GF-D8 (cell line): ENCODE measurements around the gene SAMD9L.

ENCODE experiments used
- DNase-seq: peaks from one replicate; lab custom pipeline; 2025; lab: John Stamatoyannopoulos, UW

The SAMD9L gene

DNA sequence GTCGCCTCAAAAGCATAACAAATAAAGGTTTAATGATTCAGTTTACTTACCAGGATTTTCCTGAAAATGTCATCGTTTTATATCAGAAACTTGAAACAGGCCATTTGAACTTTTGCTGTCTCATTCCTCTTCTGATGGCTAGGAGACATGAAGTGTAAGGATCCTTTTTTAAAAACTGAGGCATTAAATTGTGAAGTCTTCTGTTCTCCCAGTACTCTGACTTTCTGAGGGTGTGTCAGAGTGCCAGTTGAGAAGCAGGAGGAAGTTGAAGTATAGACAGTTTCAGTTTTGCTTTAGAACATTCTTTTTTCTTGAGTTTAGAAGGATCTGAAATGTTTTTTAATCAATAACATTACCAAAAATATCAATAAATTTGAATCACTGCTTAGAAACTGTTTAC lies at the start of gene SAMD9L:
Gene SAMD9L, minus strand, starts transcription at position 242 of the 400 bp plus-strand sequence. CDS start 12,414 bp downstream, outside the sequence.
- DNase-seq: no peak

DNA sequence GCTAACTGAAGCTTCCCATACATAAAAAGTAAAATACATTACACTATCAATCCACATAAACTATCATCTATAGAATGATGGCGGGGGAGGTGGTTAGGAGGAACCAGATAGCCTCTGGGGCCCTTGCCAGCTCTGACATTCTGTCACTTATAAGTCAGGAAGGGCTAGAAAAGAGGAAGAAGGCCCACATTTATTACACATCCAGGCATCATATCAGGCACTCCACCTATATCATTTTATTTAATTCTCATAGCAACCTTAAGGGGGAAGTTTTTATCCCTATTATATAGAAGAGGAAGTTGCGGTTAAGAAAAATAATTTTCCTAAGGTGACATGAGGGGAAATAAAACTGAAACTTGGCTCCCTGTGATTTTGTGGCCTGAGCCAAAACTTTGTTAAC lies 48.2 kb upstream of the SAMD9L start:
- no peak for DNase-seq

DNA sequence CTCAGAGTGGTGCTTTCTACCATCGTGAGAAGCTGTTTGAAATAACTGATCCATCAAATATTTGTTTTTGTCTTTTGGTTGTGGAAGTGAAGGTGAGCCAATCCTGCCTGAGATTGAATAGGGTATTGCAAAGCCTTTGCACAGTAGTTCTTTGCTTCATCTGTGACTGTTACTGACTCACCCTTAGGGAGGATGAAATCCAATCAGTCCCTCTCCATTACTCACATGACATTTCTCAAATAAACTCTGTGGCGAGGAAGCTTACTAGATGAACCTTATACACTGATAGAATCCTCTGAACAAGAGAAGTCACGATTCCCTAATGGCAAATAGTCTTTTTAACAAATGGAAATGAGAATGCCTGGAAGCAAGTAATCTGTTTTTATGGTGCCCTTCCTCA lies 46.2 kb upstream of the SAMD9L start:
- DNase-seq: no peak

DNA sequence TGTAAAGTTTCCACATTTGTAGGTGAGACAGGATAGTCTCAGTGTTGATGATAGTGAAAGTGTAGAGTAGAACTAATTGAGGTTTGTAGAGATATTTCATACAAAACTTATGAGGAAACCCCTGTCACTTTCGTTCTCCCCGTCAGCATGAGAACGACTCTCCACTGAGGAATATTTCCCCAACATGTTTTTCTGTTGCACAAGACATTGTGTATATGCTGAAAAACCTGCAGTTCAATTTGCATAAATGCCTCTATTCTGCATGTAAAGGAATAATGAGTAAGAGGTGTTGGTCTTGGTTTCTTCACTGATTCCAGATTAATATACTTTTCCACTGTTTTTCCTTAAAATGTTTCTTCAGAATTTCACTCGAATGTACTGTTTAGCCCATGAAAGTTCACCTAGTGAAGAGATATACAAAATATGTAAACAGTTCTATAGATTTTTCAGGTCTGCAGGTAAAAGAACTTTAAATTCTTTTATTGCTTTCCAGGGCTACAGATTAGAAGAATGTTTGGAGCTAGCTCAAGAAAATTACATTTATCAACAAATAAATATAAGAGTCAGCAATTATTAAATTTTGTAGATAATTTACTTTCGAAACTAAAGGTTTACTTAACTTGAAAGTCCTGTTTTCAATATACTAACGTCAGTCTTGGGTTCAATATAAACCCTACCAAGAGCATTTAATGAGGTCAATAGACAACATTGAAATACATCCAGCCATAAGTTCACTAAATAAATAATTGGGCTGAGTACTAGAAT lies 40.9 kb upstream of the SAMD9L start:
- no peak for DNase-seq

DNA sequence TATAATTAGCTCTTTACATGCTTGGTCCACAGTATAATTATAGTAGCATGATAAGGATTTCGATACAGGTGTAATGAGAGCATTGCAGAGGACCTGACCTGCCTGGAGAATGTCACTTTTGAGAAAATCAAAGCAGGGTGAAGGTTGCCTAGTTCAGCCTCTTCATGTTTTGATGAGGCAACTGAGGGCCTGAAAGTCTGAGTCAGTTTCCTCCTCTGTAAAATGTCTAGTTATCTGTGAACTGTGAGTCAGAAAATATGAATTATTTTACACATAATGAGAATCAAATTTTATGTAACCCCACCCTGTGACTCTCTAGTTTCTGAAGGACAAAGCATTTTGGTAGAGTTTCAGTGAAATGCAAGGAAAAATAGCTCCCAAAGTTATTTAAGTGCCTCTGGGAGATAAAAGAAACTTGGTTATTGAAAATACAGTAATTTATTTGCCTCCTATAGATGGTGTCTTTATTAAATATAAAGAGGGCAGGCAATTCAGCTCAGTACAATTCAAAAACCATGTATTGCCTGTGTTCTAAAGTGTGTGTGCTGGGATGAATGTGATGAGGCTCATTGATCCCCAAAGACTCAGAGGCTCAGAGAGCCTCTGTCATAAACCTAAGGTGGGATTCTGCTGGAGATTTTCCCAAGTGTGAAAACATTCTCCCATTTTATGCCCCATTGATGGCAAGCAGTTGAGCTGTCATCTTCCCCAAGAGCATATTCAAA lies 37.3 kb upstream of the SAMD9L start:
- no peak for DNase-seq

DNA sequence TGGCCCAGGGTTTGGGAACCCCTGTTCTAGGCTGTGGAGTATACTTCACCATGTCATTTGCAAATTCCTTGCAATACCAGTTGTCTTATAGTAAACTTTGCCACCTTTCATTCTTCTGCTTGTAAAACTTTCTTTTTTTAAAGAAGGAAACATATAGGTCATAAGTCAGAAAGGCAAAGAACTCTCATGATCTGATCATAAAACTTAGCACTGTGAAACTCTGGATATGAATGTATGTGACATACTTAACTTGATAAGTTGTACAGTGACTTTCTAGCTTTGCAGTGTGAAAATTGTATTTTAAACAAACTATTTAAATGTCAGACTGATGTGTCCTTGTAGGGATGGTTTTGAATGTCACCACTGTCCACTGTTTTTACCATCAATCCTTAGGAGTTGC lies 31.0 kb upstream of the SAMD9L start:
- no peak for DNase-seq

DNA sequence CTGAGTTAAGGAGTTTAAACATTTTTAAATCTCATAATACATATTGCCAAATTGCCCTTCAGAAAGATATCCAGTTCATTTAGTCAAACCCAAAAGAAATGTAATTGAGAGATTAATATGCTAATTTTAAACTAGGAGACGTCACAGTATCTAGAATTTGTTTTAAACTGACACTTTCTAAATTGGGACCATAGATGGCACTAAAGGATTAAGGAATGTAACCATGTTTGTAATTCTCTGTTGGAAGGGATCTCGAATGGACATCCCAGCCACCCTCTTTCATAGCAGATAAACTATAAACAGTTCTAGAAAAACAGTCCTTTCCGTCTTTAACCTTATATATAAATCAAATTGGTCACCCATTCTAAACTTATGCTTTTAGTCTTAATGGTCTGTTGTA lies 30.0 kb upstream of the SAMD9L start:
- no peak for DNase-seq

DNA sequence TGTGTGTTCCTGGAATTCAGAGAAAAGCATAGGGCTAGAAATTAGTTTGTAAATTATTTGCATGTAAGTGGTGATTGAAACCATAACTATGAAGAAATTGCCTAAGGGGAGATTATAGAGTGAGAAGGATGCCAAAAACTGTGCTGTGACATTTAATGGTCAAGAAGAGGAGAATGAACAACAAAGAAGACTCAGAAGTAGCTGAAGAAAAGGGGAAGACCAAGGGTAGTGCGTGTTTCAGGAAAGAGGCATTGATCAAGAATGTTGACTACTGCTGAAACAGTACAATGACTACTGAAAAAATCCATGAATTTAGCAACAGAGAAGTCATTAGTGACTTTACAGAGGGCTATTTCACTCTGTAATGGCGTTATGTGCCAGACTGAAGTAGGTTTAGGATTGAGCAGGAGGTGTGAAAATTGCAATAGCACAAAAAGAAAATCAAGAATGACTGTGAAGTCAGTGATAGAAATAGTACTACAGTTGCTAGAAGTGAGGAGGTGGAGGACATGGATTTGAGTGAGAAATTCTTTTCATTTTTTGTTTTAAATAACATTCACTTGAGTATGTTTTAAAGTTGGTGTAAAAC lies 28.9 kb upstream of the SAMD9L start:
- DNase-seq: no peak

DNA sequence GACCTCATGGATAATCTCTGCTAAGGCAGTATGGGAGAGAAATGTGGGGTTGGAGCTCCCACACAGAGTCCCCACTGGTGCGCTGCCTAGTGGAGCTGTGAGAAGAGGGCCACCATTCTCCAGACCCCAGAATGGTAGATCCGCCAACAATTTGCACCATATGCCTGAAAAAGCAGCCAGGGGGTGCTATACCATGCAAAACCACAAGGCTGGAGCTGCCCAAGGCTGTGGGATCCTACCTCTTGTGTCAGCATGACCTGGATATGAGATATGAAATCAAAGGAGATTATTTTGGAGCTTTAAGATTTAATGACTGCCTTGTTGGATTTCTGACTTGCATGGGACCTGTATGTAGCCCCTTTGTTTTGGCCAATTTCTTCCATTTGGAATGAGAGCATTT lies 27.0 kb upstream of the SAMD9L start:
- DNase-seq: no peak

DNA sequence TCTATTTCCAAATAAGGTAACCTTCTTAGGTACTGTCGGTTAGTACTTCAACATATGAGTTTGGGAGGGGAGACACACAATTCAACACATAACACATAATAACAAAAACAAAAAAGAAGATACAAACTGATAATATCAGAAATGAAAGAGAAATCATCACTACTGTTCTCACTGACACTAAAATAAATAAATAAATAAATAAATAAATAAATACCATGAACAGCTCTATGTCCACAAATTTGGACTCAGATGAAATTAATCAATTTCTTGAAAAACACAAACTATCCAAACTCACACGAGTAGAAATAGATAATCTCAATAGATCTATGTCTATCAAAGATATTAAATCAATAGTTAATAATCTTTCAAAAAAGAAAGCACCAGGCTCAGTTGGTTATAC lies 24.5 kb upstream of the SAMD9L start:
- no peak for DNase-seq

DNA sequence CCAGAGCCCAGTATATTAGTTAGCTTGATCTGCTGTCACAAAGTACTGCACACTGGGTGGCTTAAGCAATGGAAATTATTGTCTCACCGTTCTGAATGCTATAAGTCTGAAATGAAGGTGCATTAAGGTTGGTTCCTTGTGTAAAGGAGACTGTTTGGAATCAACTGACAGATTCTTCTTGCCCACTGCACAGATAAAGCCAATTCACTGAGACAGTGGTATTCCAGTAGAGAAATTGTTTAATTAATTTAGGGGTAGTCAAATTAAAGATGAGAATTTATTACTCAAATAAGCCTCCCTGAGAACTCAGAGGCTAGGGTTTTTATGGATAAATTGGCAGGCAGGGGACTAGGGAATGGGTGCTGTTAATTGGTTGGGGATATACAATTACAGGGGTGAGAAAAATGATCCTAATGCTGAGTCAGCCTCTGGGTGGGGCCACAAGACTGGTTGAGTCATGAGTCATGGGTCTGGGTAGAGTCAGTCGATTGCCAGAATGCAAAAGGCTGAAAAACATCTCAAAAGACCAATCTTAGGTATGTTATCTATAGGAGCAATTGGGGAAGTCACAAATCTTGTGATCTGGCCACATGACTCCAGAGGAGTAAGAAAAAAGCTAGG lies 23.5 kb upstream of the SAMD9L start:
- no peak for DNase-seq

DNA sequence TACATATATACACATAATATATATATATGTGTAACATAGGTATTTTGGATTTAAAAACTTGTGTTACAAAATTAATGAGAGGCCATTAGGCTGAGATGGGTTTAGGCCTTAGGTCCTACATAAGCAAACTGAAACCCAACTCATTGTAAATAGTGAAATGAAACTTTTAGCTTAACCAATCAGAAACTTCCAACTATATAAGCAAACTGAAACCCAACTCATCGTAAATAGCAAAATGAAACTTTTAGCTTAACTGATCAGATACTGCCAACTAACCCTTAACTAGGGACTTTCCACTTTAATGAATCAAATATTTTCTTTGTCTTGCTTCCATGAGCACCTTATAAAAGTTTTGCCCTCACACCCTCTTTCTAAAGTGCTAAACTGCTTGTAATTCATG lies 17.3 kb upstream of the SAMD9L start:
- DNase-seq: no peak

DNA sequence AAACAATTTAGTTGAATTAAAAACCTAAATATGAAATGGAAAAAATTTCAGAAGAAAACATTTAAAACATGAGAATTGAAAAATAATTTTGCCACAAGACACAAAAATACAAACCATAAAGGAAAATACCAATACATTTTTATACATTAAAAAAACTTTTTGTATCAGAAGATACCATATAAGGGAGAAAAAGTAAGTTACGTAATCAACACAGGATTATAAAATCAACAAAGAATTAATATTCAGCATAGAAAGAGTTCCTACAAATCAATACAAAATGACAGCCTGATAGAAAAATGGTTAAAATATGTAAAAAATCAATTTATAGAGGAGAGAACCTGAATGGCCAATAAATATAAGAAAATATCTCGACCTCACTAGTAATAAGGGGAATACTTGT lies 16.6 kb upstream of the SAMD9L start:
- DNase-seq: no peak

DNA sequence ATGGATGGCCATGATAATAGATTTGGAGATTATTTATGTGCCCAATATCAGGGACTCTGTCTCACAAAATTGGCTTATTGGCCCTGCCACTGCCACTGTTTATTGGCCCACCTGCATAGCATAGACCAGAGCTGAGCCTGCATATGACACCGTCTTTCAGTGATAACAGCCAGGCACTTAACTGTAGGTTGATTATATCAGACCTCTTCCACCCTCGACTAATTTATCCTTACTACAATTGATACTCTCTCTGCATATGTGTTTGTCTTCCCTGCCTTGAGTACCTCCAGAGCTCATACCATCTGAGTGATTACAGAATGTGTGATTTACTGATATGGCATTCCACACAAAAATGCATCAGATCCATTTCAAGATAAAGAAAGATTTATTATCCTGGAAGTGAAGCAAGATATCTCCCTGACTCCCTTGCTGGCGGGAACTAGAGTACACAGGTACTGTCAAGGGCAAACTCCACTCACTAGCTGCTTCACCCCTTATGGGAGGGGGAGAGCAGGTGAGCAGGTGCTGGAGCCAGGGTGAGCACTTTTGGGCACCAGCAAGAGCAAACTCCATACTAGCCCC lies 13.1 kb upstream of the SAMD9L start:
- no peak for DNase-seq

DNA sequence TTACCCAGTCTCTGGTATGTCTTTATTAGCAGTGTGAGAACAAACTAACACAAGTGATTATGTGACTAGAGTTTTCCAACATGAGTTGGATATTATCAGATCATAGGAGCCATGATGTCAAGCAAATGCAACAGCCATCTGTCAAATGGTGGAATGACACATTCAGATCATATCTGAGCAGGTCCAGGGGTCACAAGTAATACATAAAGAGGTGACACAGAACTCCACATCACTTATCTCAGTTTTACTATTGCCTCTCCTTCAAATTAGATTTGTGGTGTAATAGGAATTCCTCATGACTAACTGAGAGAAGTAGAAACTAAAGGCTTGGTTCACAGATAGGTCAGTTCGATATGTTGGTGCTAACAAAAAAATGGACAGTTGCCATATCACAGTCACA lies 12.2 kb upstream of the SAMD9L start:
- DNase-seq: no peak

DNA sequence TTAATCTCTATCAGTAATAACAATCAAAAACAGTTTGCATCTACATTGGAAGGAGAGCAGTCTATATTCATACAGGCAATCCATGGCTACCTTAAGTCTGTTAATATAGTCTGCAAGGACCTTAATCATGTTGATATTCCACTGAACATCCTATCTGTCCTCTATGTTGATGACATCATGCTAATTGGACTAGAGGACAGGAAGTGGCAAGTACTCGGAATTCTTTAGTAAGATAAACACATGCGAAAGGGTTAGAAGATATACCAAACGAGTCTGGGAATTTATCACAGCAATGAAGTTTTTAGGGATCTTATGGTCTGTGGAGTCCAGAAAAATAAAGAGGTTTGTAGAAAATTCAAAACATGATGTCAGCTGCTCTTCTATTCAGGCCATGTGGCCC lies 11.3 kb upstream of the SAMD9L start:
- DNase-seq: no peak

DNA sequence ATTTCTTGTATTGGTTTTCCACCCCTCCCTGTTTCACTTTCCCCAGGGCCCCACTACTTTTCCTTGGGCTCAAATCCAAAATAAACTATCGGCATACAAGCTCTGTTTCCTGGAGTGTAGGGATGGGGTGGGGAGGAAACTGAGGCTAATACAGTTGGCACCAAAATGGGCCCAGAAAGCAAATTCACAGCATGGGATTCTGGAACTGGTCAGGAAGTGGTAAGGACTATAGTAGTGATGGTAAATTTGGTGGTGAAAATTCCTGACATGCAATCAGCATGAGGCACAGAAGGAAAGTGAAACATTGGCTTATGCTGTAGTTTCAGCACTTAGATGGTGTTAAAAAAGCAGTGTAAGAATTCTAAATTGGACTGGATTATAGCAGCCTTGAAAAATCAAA lies 8.7 kb upstream of the SAMD9L start:
- no peak for DNase-seq

DNA sequence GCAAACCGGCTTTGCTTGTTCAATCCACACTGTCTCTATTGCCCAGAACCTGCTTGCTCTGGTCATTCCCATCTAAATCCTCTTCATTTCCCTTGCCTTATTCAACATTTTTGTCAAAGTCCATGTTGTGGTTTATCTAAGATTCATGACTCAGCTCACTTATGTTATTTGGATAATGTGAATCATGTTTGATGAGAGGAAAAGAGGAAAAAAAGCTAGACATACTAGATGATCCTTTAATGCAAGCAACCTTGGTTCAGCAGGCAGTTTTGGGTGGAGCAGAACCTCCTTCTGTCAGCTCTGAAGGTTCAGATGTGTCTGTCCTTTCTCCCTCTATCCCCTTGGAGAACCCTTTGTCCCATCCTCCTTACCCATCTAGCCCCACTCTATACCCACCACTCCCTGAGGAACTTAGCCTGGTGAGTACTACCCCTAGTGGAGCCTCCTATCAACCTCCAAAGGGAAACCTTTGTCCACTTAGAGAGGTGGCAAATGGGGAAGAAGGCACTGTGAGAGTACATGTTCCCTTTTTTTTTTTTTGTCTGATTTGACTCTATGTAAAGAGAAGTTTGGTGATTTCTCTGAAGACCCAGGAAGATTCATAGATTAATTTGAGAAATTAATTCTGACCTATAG lies 2.1 kb upstream of the SAMD9L start:
- no peak for DNase-seq

DNA sequence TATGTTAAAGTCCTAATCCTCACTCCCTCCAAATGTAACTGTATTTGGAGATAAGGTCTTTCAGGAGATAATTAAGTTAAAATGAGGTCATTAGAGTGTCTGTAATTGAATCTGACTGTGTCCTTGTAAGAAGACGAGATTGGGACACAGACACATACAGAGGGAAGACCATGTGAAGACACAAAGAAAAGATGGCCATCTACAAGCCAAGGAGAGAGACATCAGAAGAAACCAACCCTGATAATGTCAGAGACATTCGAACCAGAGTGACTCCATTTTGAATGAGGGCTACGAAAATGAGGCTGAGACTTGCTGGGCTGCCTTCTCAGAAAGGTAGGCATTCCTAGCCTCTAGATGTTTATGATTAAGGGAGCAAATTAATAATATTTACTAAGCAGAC lies 542 bp upstream of the SAMD9L start:
- no peak for DNase-seq

DNA sequence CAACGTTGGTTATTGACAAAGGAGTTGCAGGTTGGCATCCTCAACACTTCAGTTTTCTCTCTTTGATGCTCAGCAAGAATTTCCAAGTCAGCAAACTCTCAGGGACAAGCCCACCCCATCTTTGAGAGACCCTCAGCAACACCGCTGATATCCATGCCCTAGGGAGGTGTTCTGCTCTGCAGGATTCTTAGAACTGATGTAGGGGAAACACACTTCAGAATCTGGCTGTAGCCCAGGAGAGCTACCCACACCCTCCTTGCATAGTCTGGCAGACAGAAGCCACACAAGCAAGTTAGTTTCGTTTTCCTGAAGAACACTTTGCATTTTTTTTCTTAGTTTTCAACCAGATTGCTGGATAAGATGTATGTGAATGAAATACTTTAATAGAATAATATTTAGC lies 822 bp downstream of the SAMD9L start:
- DNase-seq: peak; percentile 31

DNA sequence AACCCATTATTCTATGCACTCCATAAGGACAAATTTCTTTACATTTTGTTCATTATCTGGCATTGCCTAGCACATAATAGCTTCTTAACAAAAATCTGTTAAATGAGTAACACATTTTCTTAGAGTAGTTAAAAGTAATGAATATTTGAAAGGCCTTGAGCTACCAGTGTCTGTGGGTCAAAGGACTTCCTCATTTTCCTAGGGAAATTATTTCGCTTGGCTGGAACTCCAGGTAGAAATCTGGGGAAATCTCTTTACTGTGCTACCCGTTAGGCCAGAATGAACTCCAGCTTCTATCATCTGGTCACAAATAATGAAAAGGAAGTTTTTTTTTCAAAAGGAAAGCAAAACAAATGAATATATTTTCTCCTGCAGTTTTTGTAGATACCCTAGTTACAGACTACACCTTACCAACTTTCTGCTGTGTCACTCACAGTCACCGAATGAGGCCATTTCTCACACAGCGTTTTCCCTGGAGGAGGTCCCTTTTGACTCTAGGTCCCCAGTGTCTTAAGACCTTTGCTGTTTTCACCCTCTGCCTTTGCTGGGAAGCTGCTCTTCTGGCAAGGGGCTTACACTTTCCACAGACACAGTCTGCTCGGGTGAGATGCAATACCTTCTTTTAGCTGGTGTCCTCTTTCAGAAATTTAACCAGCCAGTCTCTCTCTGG lies 1.6 kb downstream of the SAMD9L start:
- DNase-seq: no peak

DNA sequence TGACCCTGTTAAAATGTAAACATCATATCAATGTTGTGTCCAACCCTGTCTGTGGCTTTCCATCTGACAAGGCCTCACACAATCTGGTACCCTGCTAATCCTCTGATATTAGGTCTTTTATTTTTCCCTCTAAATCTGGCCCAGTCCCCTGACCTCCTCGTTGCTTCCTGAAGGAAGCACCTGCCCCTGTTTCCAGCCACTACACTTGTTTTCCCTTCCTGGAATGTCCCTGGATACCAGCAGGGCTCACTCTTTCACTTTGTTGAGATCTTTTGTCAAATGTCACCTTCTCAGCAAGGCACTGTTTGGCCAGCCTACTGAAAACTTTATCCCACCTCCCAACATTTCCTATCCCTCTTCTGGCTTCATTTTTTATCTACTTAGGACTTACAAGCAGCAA lies 2.1 kb downstream of the SAMD9L start:
- no peak for DNase-seq
